ENCODE measurements around the gene SLC25A30.
A peak's percentile ranks its signal among the peaks of the same experiment; 100 is the strongest.
"Not testable (repeated sequence)": the region's sequence is repeated elsewhere in the genome, so short reads cannot be mapped to it uniquely, and the experiment has no call there.

The SLC25A30 gene

DNA sequence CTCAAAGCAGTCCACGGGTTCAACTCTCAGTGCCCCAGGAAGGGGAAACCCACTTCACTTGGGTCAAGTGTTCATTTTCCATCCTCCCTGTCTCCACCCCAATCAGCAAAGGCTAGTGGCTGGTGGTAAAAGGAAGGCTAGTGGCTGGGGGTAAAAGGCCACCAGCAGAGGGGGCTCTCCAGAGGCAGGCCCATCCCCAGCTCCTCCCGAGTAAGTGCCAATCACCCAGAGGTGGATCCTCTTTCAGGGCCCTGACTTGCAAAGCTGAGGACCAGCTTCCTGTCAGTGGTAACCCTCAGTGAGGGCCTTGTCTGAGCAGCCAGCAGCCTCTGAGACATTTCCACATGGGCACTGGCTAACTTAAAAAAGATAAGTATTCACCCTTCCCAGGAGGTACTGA, 55.2 kb downstream of the SLC25A30 start:
- DNase-seq = peak; percentile 25

DNA sequence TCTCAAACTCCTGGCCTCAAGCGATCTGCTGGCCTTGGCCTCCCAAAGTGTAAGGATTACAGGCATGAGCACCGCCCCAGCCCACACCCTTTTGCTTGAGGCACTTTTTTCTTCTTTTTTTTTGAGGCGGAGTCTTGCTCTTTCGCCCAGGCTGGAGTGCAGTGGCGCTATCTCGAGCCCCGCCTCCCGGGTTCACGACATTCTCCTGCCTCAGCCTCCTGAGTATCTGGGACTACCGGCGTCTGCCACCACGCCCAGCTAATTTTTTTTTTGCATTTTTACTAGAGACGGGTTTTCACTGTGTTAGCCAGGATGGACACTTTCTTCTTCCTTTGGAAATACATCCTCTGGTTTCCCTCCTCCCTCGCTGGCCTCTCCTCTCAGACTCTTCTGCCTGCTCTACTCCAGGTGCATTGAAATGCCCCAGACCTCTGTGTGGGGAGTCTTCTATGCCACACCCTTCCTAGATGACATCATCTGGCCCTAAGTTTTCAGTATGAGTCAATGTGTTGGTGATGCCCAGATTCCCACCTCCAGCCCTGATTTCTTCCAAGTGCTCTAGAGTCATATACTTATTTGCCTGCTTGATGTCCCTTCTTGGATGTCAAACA, 56.5 kb downstream of the SLC25A30 start:
- DNase-seq = no peak

DNA sequence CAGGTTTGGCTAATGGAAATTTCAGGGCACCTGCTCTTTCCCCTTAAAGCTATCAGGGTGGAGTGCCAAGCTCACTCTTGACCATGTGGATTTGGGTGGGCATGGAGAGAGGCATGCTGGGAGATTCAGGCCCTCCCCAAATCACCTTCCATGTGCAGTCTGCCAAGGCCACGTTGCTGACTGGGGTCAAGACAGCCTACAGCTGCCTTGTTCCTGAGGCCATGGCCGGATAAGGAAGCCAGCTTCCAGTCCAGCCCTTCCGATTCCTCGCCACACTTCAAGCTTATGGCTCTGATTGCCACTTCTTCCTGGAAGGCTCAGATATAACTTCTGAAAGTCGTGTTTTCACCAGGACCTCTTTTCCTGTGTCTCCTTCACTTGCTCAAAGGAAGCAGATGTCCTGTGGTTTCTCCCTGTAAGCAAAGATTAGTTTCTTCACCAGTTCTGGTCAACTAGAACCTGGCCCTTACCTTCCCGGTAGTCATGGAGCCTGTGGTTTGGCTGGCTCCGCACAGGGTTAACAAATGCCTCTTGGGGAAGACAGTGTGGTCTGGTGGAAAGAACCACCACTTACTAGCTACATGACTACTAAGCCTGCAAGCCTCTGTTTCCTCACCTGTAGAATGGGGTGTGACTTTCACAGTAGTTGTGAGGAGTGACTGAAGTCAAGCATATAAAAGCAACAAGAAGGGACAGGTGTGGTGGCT, 61.1 kb downstream of the SLC25A30 start:
- DNase-seq = no peak

DNA sequence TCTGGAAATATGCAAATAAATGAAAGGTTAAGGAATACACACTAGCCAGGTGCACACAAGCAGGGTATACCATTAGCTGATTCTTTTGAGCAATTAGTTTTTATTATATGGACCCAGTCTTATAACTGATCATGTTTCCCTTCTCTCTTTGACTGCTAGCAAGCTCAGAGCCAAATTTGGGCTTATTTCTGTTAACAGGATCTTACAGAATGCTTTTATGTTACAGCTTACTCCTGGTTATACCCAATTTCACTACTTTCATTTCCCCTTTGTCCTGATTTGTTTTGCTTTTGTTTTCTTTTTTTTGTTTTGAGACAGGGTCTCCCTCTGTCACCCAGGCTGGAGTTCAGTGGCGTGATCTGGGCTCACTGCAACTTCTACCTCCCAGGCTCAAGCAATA, 64.3 kb downstream of the SLC25A30 start:
- DNase-seq = no peak

DNA sequence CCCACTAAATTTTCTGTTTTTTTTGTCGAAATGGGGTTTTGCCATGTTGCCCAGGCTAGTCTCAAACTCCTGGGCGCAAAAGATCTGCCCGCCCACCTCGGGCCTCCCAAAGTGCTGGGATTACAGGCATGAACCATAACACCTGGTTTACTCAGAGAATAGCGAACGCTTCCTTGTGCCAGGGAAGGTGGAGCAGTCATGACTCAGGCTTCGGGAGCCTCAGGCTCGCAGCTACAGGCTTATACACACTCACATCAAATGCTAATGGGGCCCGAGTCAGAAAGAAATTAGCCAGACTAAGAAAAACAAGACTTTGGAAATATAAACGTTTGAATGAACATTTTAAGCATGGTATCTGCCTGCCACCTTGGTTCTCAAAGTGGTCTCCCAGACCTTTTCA, 66.1 kb downstream of the SLC25A30 start:
- no peak for DNase-seq

DNA sequence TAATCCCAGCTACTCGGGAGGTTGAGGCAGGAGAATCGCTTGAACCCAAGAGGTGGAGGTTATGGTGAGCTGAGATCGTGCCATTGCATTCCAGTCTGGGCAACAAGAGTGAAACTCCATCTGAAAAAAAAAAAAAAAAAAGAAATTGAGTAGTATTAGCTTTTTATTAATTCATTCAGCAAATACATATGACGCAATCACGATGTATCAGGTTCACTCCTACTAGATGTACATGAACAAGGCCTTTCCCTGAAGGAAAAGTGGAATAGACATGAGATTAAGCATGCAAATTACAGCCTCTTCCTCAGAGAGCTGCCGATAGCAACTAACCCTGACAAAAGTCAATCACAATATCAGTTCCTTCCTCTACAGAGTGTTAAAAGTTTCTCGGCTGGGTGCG, 68.0 kb downstream of the SLC25A30 start:
- no peak for DNase-seq

- DNase-seq = no peak
These were observed 68.7 kb downstream of the SLC25A30 start for GRCh38 chr13:45349438-45349837.

DNA sequence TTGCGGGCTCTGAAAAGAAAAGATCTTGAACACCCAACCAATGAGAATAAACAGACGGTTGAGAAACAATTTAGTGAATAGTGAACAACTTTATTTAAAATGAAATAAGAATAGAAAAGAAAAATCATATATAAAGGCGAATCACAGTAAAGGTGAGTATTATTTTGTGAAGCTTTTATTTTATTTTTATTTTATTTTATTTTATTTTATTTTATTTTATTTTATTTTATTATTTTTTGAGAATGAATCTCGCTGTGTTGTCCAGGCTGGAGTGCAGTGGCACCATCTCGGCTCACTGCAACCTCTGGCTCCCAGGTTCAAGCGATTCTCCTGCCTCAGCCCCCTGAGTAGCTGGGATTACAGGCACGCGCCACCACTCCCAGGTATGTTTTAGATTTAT, 74.1 kb downstream of the SLC25A30 start:
- DNase-seq = not testable (repeated sequence)

Measured in stimulated activated CD8-positive, alpha-beta memory T cell treated with anti-CD3 and anti-CD28 coated beads, Interleukin-4, amount 100 ng/mL, for 48 hours (primary cell).